K562 (cell line): ENCODE measurements around the gene DDOST. TPM values are rescaled to one million over a fixed set of nuclear protein-coding genes. Genes with fewer than 3 reads are reported as not detected.
A peak's percentile ranks its signal among the peaks of the same experiment; 100 is the strongest.

Source experiments
- BCOR ChIP-seq: fragments of 450-650 bp; IDR thresholded peaks from 2 replicates; pipeline ENCODE4 v1.6.1; 2016
- CBX5 ChIP-seq: IDR thresholded peaks from 2 replicates; pipeline ENCODE4 v1.6.1; 2014; ENCODE audit warnings: low read depth, borderline replicate concordance
- CCNT2 ChIP-seq: IDR thresholded peaks from 2 replicates; pipeline ENCODE4 v1.6.1; 2011; ENCODE audit warnings: borderline replicate concordance, low read depth, mild to moderate bottlenecking, moderate library complexity, mixed read lengths, low read length; ENCODE audit not compliant: insufficient read length; ENCODE audit errors: extremely low read depth
- CREM ChIP-seq: IDR thresholded peaks from 2 replicates; pipeline ENCODE4 v1.6.1; 2014; ENCODE audit warnings: antibody characterized with exemption, low read depth
- E4F1 ChIP-seq: fragments of 250-450 bp; sonication (Bioruptor Pico); IDR thresholded peaks from 2 replicates; pipeline ENCODE4 v1.5.0; 2021; ENCODE audit warnings: mild to moderate bottlenecking, borderline replicate concordance
- FOSL1 ChIP-seq: fragments of 200-800 bp; sonication (Bioruptor generic); conservative IDR thresholded peaks from 2 replicates; pipeline ENCODE4 v1.6.1; 2016; ENCODE audit warnings: missing genetic modification characterization, missing compliant biosample characterization
- HDAC2 ChIP-seq: fragments of 450-650 bp; IDR thresholded peaks from 2 replicates; pipeline ENCODE4 v1.6.1; 2016; ENCODE audit warnings: mild to moderate bottlenecking
- KDM4B ChIP-seq, 2 experiments: fragments of 450-650 bp in 1 of 2; sonication (generic) in 1 of 2; IDR thresholded peaks; 2 replicates each; pipeline ENCODE4 v1.6.1; 2016 to 2017; ENCODE audit warnings: borderline replicate concordance in 2 of 2, antibody characterized with exemption in 1 of 2, low read depth in 1 of 2, mild to moderate bottlenecking in 1 of 2
- MAX ChIP-seq: sonication (generic); formaldehyde crosslinking; IDR thresholded peaks from 2 replicates; pipeline ENCODE4 v1.9.0; 2022; ENCODE audit warnings: mild to moderate bottlenecking, missing genetic modification reagents
- MBD2 ChIP-seq: sonication (generic); IDR thresholded peaks from 2 replicates; pipeline ENCODE4 v1.6.1; 2016; ENCODE audit warnings: low read depth, borderline replicate concordance
- MYBL2 ChIP-seq, 2 experiments: fragments of 450-650 bp in 1 of 2; sonication (generic) in 1 of 2; formaldehyde crosslinking in 1 of 2; IDR thresholded peaks; 2 replicates each; pipeline versions ENCODE4 v1.6.1 to v1.8.1; 2017 to 2022; ENCODE audit warnings: borderline replicate concordance in 1 of 2, inconsistent platforms in 1 of 2, low read depth in 1 of 2, mild to moderate bottlenecking in 1 of 2, missing genetic modification reagents in 1 of 2, moderate library complexity in 1 of 2
- RBBP5 ChIP-seq: fragments of 200-600 bp; sonication (generic); IDR thresholded peaks from 2 replicates; pipeline ENCODE4 v1.6.1; 2012; ENCODE audit warnings: borderline replicate concordance, mild to moderate bottlenecking, low read length, control low read depth, inconsistent platforms; ENCODE audit not compliant: insufficient read depth, poor library complexity, severe bottlenecking
- RFX1 ChIP-seq: fragments of 450-650 bp; IDR thresholded peaks from 2 replicates; pipeline ENCODE4 v1.6.1; 2016; ENCODE audit warnings: mild to moderate bottlenecking, moderate library complexity
- SPI1 ChIP-seq: IDR thresholded peaks from 2 replicates; pipeline ENCODE4 v1.6.1; 2011; ENCODE audit warnings: low read depth, low read length, control low read depth, borderline replicate concordance
- TAF1 ChIP-seq: IDR thresholded peaks from 2 replicates; pipeline ENCODE4 v1.6.1; 2011; ENCODE audit warnings: mild to moderate bottlenecking, low read length, moderate library complexity; ENCODE audit not compliant: insufficient read depth, control insufficient read depth, severe bottlenecking; ENCODE audit errors: extremely low read depth
- TFAM ChIP-seq: fragments of 250-450 bp; sonication (Bioruptor Pico); conservative IDR thresholded peaks from 2 replicates; pipeline ENCODE4 v1.5.0; 2021; ENCODE audit warnings: mild to moderate bottlenecking, moderate library complexity
- ZBTB9 ChIP-seq: fragments of 450-650 bp; formaldehyde crosslinking; IDR thresholded peaks from 2 replicates; pipeline ENCODE4 v1.4.0; 2020; ENCODE audit warnings: mild to moderate bottlenecking, moderate library complexity
- ZNF143 ChIP-seq: sonication (generic); formaldehyde crosslinking; IDR thresholded peaks from 2 replicates; pipeline ENCODE4 v1.9.0; 2022; ENCODE audit warnings: mild to moderate bottlenecking, missing genetic modification reagents
- ZNF384 ChIP-seq: IDR thresholded peaks from 2 replicates; pipeline ENCODE4 v1.6.1; 2012; ENCODE audit warnings: low read depth, low read length, improper control_type of control experiment
- ZNF830 ChIP-seq: fragments of 250-450 bp; sonication (Bioruptor Pico); IDR thresholded peaks from 2 replicates; pipeline ENCODE4 v1.5.0; 2021; ENCODE audit warnings: mild to moderate bottlenecking
- polyA plus RNA-seq, 8 experiments: library from polyadenylated mRNA; depleted of rRNA in 4 of 8; stranded (reverse) in 5 of 8; unstranded in 3 of 8; fragments of >200 nt; fragmentation: Nextera tagmentation in 2 of 8; fragmentation: Illumina TruSeq in 1 of 8; extraction: Ambion mirVana in 2 of 8; extraction: Trizol in 1 of 8; gene quantifications; 2 replicates each; pipeline versions ENCODE4 v1.2.1 to v1.2.3, GENCODE V29; 2011 to 2014; ENCODE audit warnings: inconsistent platforms in 1 of 8, missing spikeins in 1 of 8
- total RNA-seq, 7 experiments: library from RNA; depleted of rRNA in 6 of 7; stranded (reverse); fragments of >200 nt in 6 of 7; fragmentation: Illumina TruSeq in 2 of 7; extraction: Trizol in 2 of 7; gene quantifications; 2 replicates each; pipeline versions ENCODE4 v1.2.1 to v1.2.3, GENCODE V29; 2011 to 2021; ENCODE audit warnings: low replicate concordance in 1 of 7

Gene DDOST
- total and polyA plus RNA-seq, 9 of the 15 experiments (the other 6 are each of a cell fraction or from before 2014, with no cell fraction given) = 173 to 306 (median 222) TPM

- peak; percentile 74 for TF ChIP-seq TAF1
- peak; percentile 82 for TF ChIP-seq CREM
- no peak for TF ChIP-seq ZNF830 (CRISPR knock-in tag)
- peak; percentile 76; the same call in 1 of the 2 replicates for TF ChIP-seq SPI1
- TF ChIP-seq HDAC2 = 0 out of 2 replicates have a peak, but pooled peaks have one; percentile 39
- peak; percentile 71 for TF ChIP-seq MAX (CRISPR knock-in tag)
- no peak for TF ChIP-seq RFX1
- peak; percentile 22; the same call in 1 of the 2 replicates for TF ChIP-seq CBX5
- no peak for TF ChIP-seq ZNF143 (CRISPR knock-in tag)
- TF ChIP-seq ZBTB9 (CRISPR knock-in tag) = peak; percentile 17; the same call in 1 of the 2 replicates
- TF ChIP-seq FOSL1 (tag) = 0 out of 2 replicates have a peak, but pooled peaks have one; percentile 2
- TF ChIP-seq ZNF384 = peak; percentile 48
- peak; percentile 42 for TF ChIP-seq CCNT2
- TF ChIP-seq E4F1 (CRISPR knock-in tag) = no peak
- peak in 1 of 2 experiments; percentile 95; a peak in 2 of 4 replicates for TF ChIP-seq KDM4B (IDR thresholded peaks at IDR 0.05; ENCODE audit: borderline replicate concordance in 2 of 2, low read depth in 1 of 2)
- no peak for TF ChIP-seq TFAM (CRISPR knock-in tag)
- 0 out of 2 replicates have a peak, but pooled peaks have one; percentile 22 for TF ChIP-seq BCOR
- TF ChIP-seq MBD2 = peak; percentile 97
- peak; percentile 95 for TF ChIP-seq RBBP5
- TF ChIP-seq MYBL2 (IDR thresholded peaks at IDR 0.05; ENCODE audit: low read depth) = no peak
- no peak for TF ChIP-seq MYBL2 (CRISPR knock-in tag; IDR thresholded peaks at IDR 0.05; ENCODE audit: borderline replicate concordance)
Observed at GRCh38 chr1:20661207-20662109, at the start of gene DDOST (continued).
